Mesothelial cell of epicardium (in vitro differentiated cells): ENCODE results near the gene EPS8L3. TPM values are rescaled to one million over a fixed set of nuclear protein-coding genes. Genes with fewer than 3 reads are reported as not detected.

Source experiments
- DNase-seq, 2 experiments: peaks; one replicate each; pipeline ENCODE4 v3.0.0; 2021; ENCODE audit warnings: low spot score in 2 of 2; ENCODE audit not compliant: unreplicated experiment in 2 of 2
- H3K27ac Mint-ChIP-seq: 2 replicates; pipeline ENCODE4 v1.8.0; 2021; ENCODE audit warnings: mixed read lengths
- H3K27me3 Mint-ChIP-seq: 2 replicates; pipeline ENCODE4 v1.8.0; 2021; ENCODE audit warnings: low read depth, mixed read lengths
- H3K36me3 Mint-ChIP-seq: 2 replicates; pipeline ENCODE4 v1.8.0; 2021; ENCODE audit warnings: mixed read lengths
- H3K4me1 Mint-ChIP-seq: 2 replicates; pipeline ENCODE4 v1.8.0; 2021; ENCODE audit warnings: mixed read lengths
- H3K4me3 Mint-ChIP-seq: 2 replicates; pipeline ENCODE4 v1.8.0; 2021; ENCODE audit warnings: mild to moderate bottlenecking, moderate library complexity, mixed read lengths
- H3K9me3 Mint-ChIP-seq: 2 replicates; pipeline ENCODE4 v1.8.0; 2021; ENCODE audit warnings: mixed read lengths
- CTCF ChIP-seq: fragments of 200-600 bp; sonication (generic); IDR thresholded peaks from one replicate; pipeline ENCODE4 v1.5.0; 2021; ENCODE audit warnings: antibody characterized with exemption; ENCODE audit not compliant: unreplicated experiment
- total RNA-seq: library from RNA; stranded (reverse); gene quantifications from 3 replicates; pipeline ENCODE4 v1.2.1, GENCODE V29; 2021

EPS8L3 gene
- total RNA-seq, 1 donor from 2014 or later: 0.13 TPM

- TF ChIP-seq CTCF: no peak
- H3K36me3 Mint-ChIP-seq: no peaks in the 10 kb centered on the region
- H3K4me1 Mint-ChIP-seq: peaks cover 20% of the 10 kb centered on the region
- no peak overlapping the region for H3K27ac Mint-ChIP-seq
- no peak for DNase-seq
- peaks cover 18% of the 10 kb centered on the region for H3K9me3 Mint-ChIP-seq
- no peaks in the 10 kb centered on the region for H3K27me3 Mint-ChIP-seq
- H3K4me3 Mint-ChIP-seq: no peak overlapping the region
Observed at GRCh38 chr1:109721971-109722370, 41.8 kb downstream of the EPS8L3 start.

- Mint-ChIP-seq H3K9me3 (peaks cover 12% of the 10 kb centered on the region), H3K36me3 (no peaks in the 10 kb centered on the region), H3K4me1 (peaks cover 20% of the 10 kb centered on the region), H3K4me3 (no peak overlapping the region), H3K27me3 (no peaks in the 10 kb centered on the region), H3K27ac (no peak overlapping the region)
- TF ChIP-seq CTCF: no peak
- no peak for DNase-seq
Observed at GRCh38 chr1:109721042-109721441, 42.7 kb downstream of the EPS8L3 start.

- Mint-ChIP-seq H3K27ac (no peak overlapping the region), H3K27me3 (no peaks in the 10 kb centered on the region), H3K36me3 (no peaks in the 10 kb centered on the region), H3K4me3 (no peak overlapping the region), H3K9me3 (peaks cover 6% of the 10 kb centered on the region), H3K4me1 (peaks cover 20% of the 10 kb centered on the region)
- no peak for DNase-seq
- TF ChIP-seq CTCF: no peak
Observed at GRCh38 chr1:109719337-109719837, 44.3 kb downstream of the EPS8L3 start.

GRCh38 chr1:109718495-109718894 lies 45.2 kb downstream of the EPS8L3 start:
- DNase-seq: no peak
- Mint-ChIP-seq H3K36me3 (no peaks in the 10 kb centered on the region), H3K4me1 (peaks cover 15% of the 10 kb centered on the region), H3K27ac (no peak overlapping the region), H3K9me3 (peaks cover 6% of the 10 kb centered on the region), H3K27me3 (no peaks in the 10 kb centered on the region), H3K4me3 (no peak overlapping the region)
- TF ChIP-seq CTCF: no peak

GRCh38 chr1:109717729-109718128 lies 46.0 kb downstream of the EPS8L3 start:
- Mint-ChIP-seq H3K27ac (no peak overlapping the region), H3K9me3 (peaks cover 6% of the 10 kb centered on the region), H3K27me3 (no peaks in the 10 kb centered on the region), H3K36me3 (no peaks in the 10 kb centered on the region), H3K4me3 (no peak overlapping the region), H3K4me1 (peaks cover 10% of the 10 kb centered on the region)
- no peak for TF ChIP-seq CTCF
- DNase-seq: no peak

- no peak for TF ChIP-seq CTCF
- Mint-ChIP-seq H3K9me3 (no peaks in the 10 kb centered on the region), H3K4me3 (no peak overlapping the region), H3K4me1 (peaks cover 10% of the 10 kb centered on the region), H3K27ac (no peak overlapping the region), H3K27me3 (no peaks in the 10 kb centered on the region), H3K36me3 (no peaks in the 10 kb centered on the region)
- DNase-seq: no peak
Observed at GRCh38 chr1:109716570-109717090, 47.1 kb downstream of the EPS8L3 start.
